Measurements from ENCODE around the gene TMEM53.

TMEM53 gene

DNA sequence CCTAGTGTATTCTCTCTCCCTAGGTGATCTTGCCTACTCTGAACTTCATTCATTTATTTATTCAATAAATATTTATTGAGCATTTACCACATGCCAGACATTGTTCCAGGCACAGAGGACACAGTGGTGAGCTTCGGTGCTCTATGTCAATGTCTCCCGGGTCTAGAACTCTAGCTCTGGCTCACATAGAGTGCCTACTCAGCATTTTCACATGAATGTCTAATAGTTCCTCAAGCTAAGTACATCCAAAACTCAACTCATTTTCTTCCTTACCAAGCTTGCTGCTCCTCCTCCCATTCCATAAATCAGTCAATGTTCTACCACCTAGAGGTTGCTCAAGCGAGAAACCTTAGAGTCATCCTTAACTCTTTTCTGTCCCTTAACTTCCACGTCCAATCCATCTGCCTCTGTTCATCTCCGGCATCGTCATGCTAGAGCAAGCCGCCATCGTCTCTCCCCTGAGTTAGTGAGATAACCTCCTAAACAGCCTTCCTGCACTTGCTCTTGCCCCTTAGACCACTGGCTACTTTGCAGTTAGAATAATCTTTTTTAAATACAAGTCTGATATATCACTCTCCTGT, 67.5 kb downstream of the TMEM53 start:
- ChIA-PET POLR2A (interaction anchor here (0.8 kb wide), 1 partner anchor 25 kb away, joined by 3 read pairs; no protein-coding TSS in a partner anchor), CTCF (interaction anchor here (3.5 kb wide), 1 partner anchor 46 kb away, joined by 26 read pairs; no protein-coding TSS in a partner anchor)
- DNase-seq (ENCODE audit: extremely low spot score): no peak
- TF ChIP-seq, protein P1, sequence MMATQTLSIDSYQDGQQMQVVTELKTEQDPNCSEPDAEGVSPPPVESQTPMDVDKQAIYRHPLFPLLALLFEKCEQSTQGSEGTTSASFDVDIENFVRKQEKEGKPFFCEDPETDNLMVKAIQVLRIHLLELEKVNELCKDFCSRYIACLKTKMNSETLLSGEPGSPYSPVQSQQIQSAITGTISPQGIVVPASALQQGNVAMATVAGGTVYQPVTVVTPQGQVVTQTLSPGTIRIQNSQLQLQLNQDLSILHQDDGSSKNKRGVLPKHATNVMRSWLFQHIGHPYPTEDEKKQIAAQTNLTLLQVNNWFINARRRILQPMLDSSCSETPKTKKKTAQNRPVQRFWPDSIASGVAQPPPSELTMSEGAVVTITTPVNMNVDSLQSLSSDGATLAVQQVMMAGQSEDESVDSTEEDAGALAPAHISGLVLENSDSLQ (IDR thresholded peaks at IDR 0.05): 0 out of 2 replicates have a peak, but pooled peaks have one; percentile 6
- TF ChIP-seq ZNF384 (IDR thresholded peaks at IDR 0.05) (no peak), HDGF (IDR thresholded peaks at IDR 0.05; ENCODE audit: borderline replicate concordance) (no peak), CTBP1 (IDR thresholded peaks at IDR 0.05; ENCODE audit: borderline replicate concordance) (no peak)

- TF ChIP-seq, protein P1 (IDR thresholded peaks at IDR 0.05): peak; percentile 30; the same call in 1 of the 2 replicates
- TF ChIP-seq FOXA1 (IDR thresholded peaks at IDR 0.05): no peak
- ChIA-PET POLR2A (no interaction called here), CTCF (no interaction called here)
- DNase-seq (ENCODE audit: extremely low spot score): no peak
These were observed 68.2 kb downstream of the TMEM53 start for GRCh38 chr1:44605914-44606615.

- ChIA-PET POLR2A (interaction anchor here (1.2 to 2.6 kb wide), 2 partner anchors 28 to 48 kb away, joined by 4 to 8 read pairs; no protein-coding TSS in a partner anchor), CTCF (interaction anchor here (1.3 kb wide), 1 partner anchor 9 kb away, joined by 5 read pairs; no protein-coding TSS in a partner anchor)
- DNase-seq (ENCODE audit: extremely low spot score): no peak
- TF ChIP-seq ZNF384 (IDR thresholded peaks at IDR 0.05) (no peak), LEF1 (IDR thresholded peaks at IDR 0.05; ENCODE audit: borderline replicate concordance) (no peak), SP1 (IDR thresholded peaks at IDR 0.05) (no peak), L3MBTL2 (conservative IDR thresholded peaks at IDR 0.05) (no peak)
- TF ChIP-seq, protein P1 (IDR thresholded peaks at IDR 0.05): no peak
These were observed 69.9 kb downstream of the TMEM53 start for GRCh38 chr1:44604157-44604955.

- ChIA-PET CTCF (interaction anchor here (1.0 to 1.3 kb wide), 2 partner anchors 9 to 51 kb away, joined by 4 to 5 read pairs; no protein-coding TSS in a partner anchor), POLR2A (interaction anchor here (1.2 to 2.6 kb wide), 2 partner anchors 29 to 49 kb away, joined by 4 to 8 read pairs; no protein-coding TSS in a partner anchor)
- TF ChIP-seq LEF1 (IDR thresholded peaks at IDR 0.05; ENCODE audit: borderline replicate concordance) (no peak), SUZ12 (IDR thresholded peaks at IDR 0.05) (no peak), SP1 (IDR thresholded peaks at IDR 0.05) (no peak), FOXK2 (IDR thresholded peaks at IDR 0.05) (no peak), ELF4 (IDR thresholded peaks at IDR 0.05) (no peak), FOXM1 (IDR thresholded peaks at IDR 0.05; ENCODE audit: borderline replicate concordance) (no peak), L3MBTL2 (conservative IDR thresholded peaks at IDR 0.05) (no peak), CTBP1 (IDR thresholded peaks at IDR 0.05; ENCODE audit: borderline replicate concordance) (peak; percentile 41; the same call in 1 of the 2 replicates), ARNT (IDR thresholded peaks at IDR 0.05) (no peak), NFRKB (IDR thresholded peaks at IDR 0.05) (no peak)
- TF ChIP-seq, protein P1 (IDR thresholded peaks at IDR 0.05): peak; percentile 91
- no peak for DNase-seq (ENCODE audit: extremely low spot score)
These were observed 70.6 kb downstream of the TMEM53 start for GRCh38 chr1:44603718-44604117.
